ENCODE results near the gene LIPT1.
A peak's percentile ranks its signal among the peaks of the same experiment; 100 is the strongest.
"Not testable (repeated sequence)": the region's sequence is repeated elsewhere in the genome, so short reads cannot be mapped to it uniquely, and the experiment has no call there.

Gene LIPT1

GRCh38 chr2:99180755-99181623, 26.2 kb downstream of the LIPT1 start, which contains the start of the genes MITD1 and MRPL30:
TSS of gene MITD1 (minus strand) at chr2:99181058. CDS start at chr2:99180981, 77 bp downstream.
TSS of gene MRPL30 (plus strand) at chr2:99181184. CDS start at chr2:99186204, 5,020 bp downstream.
- peak; percentile 95 for DNase-seq

GRCh38 chr2:99181624-99182000, 26.8 kb downstream of the LIPT1 start:
- DNase-seq, result no peak

- DNase-seq, result no peak
Observed at GRCh38 chr2:99183025-99183424, 28.3 kb downstream of the LIPT1 start.

- DNase-seq, result no peak
Observed at GRCh38 chr2:99184811-99185210, 30.0 kb downstream of the LIPT1 start.

GRCh38 chr2:99187011-99187410, 32.2 kb downstream of the LIPT1 start:
- DNase-seq, result no peak

- DNase-seq, result no peak
Observed at GRCh38 chr2:99188357-99188756, 33.6 kb downstream of the LIPT1 start.

- DNase-seq, result no peak
Observed at GRCh38 chr2:99190548-99190947, 35.8 kb downstream of the LIPT1 start.

- not testable (repeated sequence) for DNase-seq
Observed at GRCh38 chr2:99192364-99192763, 37.6 kb downstream of the LIPT1 start.

GRCh38 chr2:99198103-99198841, 43.5 kb downstream of the LIPT1 start:
- no peak for DNase-seq

- no peak for DNase-seq
Observed at GRCh38 chr2:99200076-99200800, 45.5 kb downstream of the LIPT1 start.

GRCh38 chr2:99201959-99202678, 47.4 kb downstream of the LIPT1 start:
- DNase-seq, result no peak

GRCh38 chr2:99205491-99205890, 50.7 kb downstream of the LIPT1 start:
- no peak for DNase-seq

Measured in activated CD4-positive, alpha-beta T cell treated with anti-CD3 and anti-CD28 coated beads, Interleukin-2, Interleukin-6, amounts not matched to agents 100 ng/mL and 50 ng/mL, durations not matched to agents 16 hours and 8 hours (primary cell).